GM18520 (cell line): ENCODE measurements around the gene CSNK1G1.
"Not testable (repeated sequence)": the region's sequence is repeated elsewhere in the genome, so short reads cannot be mapped to it uniquely, and the experiment has no call there.

ENCODE experiments used
- ATAC-seq: cut with Tn5 transposase; IDR thresholded peaks from one replicate; pipeline ENCODE4 v1.9.1; 2021; ENCODE audit not compliant: unreplicated experiment

CSNK1G1 gene

DNA sequence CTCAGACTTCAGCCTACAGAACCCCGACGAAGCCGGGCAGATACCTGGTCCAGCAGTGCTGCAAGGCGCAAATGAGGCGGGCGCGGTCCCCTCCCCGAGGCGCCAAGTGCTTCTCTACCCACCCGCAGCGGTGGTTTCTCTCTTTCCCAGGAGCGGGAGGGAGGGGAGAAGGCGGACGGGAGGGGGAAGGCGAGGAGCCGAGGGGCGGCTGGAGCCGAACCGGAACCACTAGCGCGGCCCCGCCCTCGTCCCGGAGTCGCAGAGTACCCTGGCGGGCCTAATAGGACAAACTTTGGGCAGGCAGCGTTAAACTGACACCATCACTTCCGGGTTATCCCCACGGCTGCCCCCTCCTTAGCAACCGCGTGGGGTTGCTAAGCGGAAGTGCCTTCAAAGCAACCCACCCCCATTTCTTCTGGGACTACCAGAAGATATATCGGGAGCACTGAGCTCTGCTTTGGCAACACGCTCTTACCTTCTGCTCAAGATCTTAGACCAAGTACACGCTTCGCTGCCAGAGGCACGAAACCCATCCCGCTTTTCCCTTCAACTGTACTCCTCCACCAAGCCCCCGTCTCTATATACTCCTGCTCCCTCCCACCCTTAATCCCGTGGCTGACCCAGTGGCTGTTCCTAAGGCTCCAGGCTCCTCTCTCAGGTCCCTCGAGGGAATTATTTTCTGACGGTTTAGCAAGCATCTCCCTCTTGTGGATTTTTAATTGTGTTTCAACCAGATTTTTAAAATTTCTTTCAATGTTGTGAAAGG lies at the start of gene CSNK1G1:
Gene CSNK1G1, minus strand, starts transcription at position 230 of the 766 bp plus-strand sequence. CDS start 55,674 bp downstream, outside the sequence.
- ATAC-seq = peak; percentile 94

DNA sequence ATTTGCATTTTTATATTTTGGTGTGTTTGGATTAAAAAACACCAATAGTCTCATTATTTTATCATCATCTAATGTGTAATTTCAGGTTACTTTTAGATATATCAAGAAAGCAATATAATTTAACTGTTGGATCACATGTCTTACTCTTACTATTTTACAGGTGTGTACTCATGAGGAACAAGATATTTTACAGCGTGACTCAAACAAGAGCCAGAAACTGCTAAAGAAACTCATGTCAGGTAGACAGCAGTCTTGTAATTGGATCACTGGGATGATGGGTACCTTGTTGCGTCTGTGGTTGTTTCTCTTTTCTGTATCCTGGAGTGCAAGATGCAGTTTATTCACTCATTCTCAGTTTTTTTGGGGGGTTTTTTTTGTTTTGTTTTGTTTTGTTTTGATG lies 44.6 kb upstream of the CSNK1G1 start:
- no peak for ATAC-seq

DNA sequence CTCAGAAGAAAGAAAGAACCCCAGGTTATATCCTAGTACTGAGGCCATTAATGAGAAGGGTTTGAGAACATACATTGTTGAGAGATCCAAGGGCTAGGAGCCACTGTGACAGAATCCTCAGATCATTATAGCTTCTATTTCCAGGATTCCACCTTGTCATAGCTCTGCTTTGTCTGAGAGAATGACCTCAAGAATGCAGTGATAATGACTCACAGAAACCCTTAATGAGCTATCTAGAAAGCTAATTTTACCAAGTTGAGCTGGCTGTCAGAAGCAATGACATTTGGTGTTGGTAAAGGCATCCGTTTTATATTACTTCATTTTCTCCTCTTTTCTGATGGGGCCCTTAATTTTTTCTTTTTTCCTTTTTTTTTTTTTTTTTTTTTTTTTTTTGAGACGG lies 42.6 kb upstream of the CSNK1G1 start:
- ATAC-seq = no peak

DNA sequence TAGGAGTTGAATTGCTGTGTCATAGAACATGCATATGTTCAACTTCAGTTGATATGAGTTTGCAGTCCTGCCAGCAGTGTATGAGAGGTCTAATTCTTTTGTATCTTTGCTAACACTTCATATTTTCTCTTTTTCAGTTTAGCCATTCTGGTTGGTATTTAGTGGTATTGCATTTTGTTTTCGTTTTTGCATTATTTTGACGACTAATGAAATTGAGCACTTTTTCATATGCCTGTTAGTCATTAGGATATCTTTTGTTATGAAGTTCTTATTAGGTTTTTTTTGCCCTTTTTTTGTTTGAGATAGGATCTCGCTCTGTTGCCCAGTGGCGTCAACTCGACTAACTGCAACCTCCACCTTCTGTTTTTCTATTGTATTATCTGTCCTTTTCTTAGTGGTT lies 40.8 kb upstream of the CSNK1G1 start:
- no peak for ATAC-seq

DNA sequence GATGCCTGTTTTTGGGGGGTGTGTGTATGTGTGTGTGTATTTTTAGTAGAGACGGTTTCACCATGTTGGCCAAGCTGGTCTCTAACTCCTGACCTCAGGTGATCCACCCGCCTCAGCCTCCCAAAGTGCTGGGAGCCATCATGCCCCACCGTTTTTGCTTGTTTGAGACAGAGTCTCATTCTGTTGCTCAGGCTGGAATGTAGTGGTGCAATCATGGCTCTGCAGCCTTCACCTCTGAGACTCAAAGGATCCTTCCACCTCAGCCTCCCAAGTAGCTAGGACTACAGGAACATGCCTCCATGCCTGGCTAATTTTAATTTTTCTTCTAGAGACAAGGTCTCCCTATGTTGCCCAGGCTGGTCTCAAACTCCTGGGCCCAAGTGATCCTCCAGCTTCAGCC lies 36.5 kb upstream of the CSNK1G1 start:
- not testable (repeated sequence) for ATAC-seq

DNA sequence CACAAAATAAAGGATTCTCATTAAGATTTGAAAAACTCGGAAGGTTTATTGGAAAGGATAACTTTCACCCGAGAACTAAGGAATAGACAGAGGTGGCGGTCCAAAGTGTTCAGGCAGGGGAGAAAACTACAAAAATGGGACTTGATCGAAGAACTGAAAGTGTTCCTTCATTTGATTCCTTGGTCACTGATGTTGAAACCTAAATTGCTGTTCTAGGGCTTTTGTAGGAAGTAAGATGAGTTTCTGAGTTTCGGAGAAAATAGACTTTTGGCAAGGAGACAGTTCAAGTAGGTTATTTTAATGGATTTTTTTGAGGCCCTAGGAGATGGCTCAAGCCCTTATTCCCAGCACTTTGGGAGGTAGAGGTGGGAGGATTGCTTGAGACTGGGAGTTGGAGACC lies 33.1 kb upstream of the CSNK1G1 start:
- no peak for ATAC-seq

DNA sequence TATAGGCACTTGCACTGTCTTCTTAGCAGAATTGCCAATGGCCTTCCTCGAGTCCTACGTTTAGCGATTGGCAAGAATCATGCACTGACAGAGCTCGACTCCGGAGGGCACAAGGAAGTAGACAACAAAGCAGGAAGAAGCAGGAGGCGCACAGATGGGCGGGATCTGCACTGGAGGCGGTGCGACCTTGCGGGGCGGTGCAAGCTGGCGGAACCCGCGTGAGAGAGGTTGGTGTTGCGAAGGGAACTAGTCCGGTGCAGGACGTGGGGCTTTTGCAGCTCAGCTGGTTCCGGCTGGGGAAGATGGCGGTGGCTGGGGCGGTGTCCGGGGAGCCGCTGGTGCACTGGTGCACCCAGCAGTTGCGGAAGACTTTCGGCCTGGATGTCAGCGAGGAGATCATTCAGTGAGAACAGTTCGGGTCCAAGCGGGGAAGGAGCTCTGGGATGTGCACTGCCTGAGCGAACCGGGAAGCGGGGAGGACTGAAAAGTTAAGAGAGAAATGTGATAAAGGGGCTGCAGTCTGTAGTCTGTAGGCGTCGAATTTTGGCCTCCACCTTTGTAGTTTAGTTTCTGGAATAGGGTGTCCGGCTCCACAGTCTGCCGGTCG lies 31.7 kb upstream of the CSNK1G1 start, which contains the start of gene TRIP4:
Gene TRIP4, plus strand, starts transcription at position 275 of the 607 bp plus-strand sequence. Its CDS starts 28 bp downstream, at position 303.
- peak; percentile 94 for ATAC-seq

DNA sequence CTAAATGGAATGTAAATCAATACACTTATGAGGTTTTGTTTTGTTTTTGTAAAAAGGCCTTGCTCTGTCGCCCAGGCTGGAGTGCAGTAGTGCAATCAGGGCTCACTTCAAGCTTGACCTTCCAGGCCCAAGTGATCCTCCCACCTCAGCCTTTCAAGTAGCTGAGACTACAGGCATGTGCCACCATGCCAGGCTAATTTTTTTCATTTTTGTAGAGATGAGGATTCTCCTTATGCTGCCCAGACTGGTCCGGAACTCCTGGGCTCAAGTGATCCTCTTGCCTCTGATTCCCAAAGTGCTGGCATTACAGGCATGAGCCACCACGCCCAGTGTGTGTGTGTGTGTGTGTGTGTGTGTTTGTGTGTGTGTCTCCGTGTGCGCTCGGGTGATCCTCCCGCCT lies 30.3 kb upstream of the CSNK1G1 start:
- ATAC-seq = no peak

DNA sequence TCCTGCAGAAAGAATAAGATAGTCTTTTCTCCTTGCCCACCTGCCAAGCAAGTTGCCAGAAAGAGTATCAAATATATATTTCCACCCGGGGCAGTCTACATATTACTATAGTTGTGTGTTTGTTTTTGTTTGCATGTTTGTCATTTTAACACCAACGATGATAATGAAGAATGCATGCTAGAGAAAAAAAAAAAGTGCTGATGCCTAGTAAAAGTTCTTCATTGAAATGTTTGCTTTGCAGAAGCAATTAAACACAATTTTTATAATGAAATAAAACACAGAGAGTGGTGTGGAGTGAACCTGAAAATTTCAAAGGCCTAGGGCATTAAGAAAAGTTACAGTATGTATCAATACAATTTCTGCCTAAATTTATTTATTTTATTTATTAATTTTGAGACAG lies 27.8 kb upstream of the CSNK1G1 start:
- ATAC-seq = no peak

DNA sequence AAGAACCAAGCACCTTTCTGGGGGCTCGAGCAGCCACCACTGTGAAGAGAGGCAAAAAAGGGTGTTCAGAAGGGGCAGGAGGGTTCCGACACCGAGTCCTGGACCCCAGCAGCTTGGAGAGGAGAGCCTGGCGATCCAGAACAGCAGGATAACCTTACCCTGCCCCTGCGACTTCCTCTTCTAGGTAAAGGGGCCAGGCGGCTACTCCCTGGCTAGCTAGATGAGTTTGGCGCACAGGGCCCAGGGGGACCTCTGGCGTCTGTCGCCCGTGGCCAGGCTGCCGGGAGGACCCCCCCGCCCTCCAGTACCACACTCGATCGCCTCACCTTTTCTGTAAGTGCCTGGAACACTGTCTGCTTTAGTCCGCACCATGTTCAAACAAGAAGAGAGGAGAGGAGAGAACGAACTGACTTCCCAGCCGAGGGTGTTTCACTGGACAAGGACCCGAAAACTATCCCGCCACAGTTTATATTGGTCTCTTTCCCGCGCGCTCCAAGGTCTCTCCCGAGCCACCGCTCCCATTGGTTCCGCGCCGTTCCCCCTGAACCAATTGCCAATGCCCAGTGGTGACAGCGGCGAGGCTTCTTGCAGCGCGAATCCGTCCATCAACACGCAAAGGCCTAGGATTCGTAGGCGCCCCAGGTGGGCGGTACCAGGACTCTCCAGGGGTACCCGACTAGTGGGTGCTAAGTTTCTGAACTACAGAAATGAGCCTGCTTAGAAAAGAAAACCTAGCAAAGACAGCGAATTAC lies 25.2 kb upstream of the CSNK1G1 start, which contains the start of gene PCLAF:
Gene PCLAF, minus strand, starts transcription at position 442 of the 752 bp plus-strand sequence. Its CDS starts 70 bp downstream, at position 372.
- peak; percentile 95 for ATAC-seq

DNA sequence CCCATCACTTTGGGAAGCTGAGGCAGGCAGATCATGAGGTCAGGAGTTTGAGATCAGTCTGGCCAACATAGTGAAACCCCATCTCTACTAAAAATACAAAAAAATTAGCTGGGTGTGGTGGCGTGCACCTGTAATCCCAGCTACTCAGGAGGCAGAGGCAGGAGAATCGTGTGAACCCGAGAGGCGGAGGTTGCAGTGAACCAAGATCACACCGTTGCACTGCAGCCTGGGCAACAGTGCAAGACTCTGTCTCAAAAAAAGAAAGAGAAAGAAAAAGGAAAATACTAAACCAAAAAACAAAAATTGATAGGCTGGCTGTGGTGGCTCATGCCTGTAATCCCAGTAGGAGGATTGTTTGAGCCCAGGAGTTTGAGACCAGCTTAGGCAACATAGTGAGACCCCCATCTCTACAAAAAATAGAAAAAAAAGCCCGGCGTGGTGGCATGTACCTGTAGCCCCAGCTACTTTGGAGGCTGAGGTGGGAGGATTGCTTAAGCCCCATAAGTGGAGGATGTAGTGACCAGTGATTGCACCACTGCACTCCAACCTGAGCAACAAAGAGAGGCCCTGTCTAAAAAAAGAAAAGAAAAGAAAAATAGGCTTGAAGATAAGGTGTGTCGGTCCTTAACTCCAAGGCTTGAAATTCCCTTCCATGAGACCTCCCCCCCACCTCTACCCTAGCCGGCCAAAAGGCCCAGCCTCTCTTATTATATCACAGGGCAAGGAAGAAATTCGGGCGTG lies 24.3 kb upstream of the CSNK1G1 start:
- ATAC-seq = not testable (repeated sequence)

DNA sequence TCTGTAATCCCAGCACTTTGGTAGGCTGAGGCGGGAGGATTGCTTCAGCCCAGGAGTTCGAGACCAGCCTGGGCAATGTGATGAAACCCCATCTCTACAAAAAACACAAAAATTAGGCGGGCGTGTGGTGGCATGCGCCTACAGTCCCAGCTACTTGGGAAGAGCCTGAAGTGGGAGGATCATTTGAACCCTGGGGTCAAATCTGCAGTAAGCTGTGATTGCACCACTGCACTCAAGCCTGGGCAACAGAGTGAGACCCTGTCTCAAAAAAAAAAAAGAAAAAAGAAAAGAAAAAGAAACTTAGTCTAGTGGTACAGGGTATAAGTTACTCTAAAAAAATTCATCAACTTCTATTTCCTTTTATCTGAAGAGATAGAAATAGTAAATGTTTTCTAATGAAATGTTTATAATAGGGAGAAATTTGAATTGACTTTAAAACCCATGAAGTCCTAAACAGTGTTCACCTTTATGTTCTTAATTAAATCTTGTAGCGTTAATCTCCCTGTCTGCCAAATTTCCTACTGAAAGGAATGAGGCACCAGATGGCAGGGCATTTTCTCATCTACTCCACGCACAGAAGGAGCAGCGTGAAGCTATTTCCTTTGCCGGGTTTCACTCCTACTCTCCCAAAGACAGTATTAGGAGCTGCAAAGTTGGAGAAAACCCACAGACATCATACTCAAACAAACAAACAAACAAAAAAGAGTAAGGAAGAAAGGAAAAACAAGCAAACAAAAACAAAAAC lies 23.4 kb upstream of the CSNK1G1 start:
- no peak for ATAC-seq

DNA sequence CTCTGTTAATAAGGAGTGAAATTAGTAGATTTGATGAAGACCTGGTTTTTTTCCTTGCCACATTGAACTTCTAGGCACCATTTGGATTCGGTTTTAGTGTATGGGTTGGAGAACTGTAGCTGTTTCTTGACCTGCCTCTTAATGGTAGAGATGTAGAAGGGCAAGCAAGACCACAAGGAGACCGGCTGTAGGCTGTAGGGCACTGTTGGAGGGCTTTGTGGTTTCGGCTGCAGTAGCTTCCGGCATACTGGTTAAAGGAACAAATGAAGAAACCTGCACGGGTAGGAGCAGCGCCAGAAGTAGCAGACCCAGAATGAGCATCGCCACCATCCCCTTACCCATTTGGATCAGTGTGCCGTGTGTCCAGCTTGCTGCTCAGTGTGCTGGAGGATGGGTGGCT lies 17.4 kb upstream of the CSNK1G1 start:
- ATAC-seq = no peak

DNA sequence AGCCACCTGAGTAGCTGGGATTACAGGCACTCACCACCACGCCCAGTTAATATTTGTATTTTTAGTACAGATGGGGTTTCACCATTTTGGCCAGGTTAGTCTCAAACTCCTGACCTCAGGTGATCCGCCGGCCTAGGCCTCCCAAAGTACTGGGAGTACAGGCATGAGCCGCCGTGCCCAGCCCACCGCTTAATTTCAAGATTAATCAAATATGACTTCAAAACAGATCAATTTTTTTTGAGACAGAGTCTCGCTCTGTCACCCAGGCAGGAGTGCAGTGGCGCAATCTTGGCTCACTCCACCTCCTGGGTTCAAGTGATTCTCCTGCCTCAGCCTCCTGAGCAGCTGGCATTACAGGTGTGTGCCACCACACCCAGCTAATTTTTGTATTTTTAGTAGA lies 15.4 kb upstream of the CSNK1G1 start:
- ATAC-seq = not testable (repeated sequence)

DNA sequence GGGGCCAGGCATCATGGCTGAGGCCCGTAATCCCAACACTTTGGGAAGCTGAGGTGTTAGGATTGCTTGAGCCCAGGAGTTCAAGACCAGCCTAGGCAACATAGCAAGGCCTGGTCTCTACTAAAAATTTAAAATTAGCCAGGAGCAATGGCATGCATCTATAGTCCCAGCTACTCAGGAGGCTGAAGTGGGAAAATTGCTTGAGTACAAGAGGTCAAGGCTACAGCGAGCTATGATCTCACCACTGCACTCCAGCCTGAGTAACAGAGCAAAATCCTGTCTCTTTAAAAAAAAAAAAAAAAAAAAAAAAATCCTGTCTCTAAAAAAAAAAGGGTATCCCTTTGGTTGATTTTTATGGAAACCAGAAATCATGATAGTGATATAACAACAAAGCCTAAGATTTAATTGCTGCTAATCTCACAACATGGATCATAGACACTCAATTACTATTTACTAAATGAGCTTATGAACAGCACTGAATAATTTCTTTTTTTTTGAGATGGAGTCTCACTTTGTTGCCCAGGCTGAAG lies 13.2 kb upstream of the CSNK1G1 start:
- ATAC-seq = no peak

DNA sequence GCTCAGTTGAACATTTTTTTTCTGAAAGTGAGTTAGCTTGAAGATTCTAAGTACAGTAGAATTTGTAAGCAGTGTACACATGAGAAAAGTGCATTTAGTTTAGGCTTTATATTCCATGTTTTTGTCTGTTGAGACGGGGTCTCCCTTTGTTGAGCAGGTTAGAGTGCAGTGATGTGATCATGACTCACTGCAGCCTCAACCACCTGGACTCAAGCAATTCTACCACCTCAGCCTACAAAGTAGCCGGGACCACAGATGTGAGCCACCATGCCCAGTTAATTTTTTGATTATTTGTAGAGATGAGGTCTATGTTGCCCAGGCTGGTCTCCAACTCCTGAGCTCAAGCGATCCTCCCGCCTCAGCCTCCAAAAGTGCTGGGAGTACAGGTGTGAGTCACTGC lies 5.3 kb upstream of the CSNK1G1 start:
- ATAC-seq = no peak

DNA sequence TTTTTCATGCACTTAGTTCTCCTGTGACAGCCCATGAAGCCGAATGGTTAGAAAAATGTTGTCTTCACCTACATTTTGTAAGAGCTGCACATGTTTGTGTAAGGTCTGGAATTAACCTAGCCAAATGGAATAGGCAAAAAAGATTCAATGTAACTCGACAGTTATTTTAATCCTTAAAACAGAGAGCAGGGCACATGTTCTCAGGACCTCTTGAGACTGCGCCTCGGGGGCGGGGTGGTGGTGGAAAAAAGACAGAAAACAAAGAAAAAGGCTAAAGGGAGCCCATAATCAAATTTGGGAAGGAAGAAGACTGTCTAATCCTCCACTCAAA lies 702 bp upstream of the CSNK1G1 start:
- ATAC-seq = no peak

DNA sequence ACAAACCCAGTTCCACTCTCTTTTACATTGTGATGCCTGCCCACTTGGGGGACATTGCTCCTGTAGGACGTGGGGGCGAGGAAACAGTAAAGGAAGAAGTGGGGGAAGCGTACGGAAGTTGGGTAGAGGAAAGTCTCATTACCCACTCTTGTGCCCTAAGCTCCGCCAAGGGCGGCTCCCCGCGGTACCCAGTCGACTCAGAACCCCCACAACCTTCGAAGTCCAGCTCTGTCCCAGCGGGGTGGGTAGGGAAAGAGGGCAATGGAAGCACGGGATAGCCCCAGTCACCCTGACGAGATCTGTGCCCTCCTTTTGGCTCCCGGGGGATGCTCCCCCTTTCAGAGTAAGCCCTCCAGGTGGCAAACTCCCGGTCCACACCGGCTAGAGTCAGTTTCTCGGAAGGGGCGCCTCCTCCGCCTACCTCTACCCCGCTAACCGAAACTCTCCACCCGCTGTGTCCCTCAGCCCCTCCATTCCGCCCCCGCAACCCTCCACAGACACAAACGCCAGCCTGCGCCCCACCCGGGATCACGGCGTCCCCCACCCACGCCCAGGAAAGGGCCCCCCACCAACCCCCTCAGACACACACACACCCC lies 527 bp downstream of the CSNK1G1 start:
- ATAC-seq = no peak

DNA sequence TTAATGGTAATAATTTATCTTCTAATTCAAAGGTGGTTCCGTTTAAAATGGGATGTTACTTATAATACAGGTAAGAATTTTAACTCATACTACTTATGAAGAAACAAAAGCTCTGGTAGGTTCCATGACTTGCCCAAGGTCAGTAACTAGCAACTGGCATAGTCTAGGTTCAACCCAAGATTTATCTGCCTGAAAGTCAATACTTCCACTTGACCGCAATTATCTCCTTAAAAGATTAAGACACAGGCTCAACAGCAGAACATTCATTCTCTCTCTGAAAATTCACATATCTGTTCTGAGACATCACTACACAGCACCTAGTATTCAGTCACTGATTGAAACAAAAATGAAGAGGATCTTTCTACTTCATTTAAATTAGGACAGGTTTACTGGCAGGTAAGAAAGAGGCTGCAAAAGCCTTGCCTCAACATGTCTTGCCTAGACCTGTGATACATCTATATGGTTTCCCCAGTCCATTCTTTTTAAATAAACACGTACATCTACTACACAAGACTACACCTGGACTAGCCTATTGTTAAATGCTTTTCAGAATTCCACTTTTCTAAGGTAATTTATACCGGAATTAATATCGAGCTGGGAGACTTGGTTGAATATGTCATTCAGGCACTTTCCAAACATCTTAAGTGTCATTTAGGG lies 1.2 kb downstream of the CSNK1G1 start:
- no peak for ATAC-seq
